GM10266 (cell line): Measurements from ENCODE around the gene PCED1B.

ENCODE experiments used
- DNase-seq: peaks from one replicate; pipeline ENCODE4 v3.0.0; 2012; ENCODE audit errors: extremely low spot score
- CTCF ChIP-seq: IDR thresholded peaks from 2 replicates; pipeline ENCODE4 v1.5.1; 2012; ENCODE audit warnings: mild to moderate bottlenecking, low read depth; ENCODE audit not compliant: control insufficient read depth, insufficient read depth; ENCODE audit errors: missing control alignments

PCED1B gene

GRCh38 chr12:47124451-47124850 lies 45.0 kb downstream of the PCED1B start:
- no peak for TF ChIP-seq CTCF
- DNase-seq = no peak

GRCh38 chr12:47126246-47126645 lies 46.8 kb downstream of the PCED1B start:
- TF ChIP-seq CTCF = no peak

GRCh38 chr12:47131011-47131410 lies 51.6 kb downstream of the PCED1B start:
- DNase-seq = no peak
- TF ChIP-seq CTCF = no peak

More at GRCh38 chr12:47126246-47126645, 46.8 kb downstream of the PCED1B start:
- DNase-seq = no peak

GRCh38 chr12:47134005-47134404 lies 54.6 kb downstream of the PCED1B start:
- no peak for DNase-seq

GRCh38 chr12:47135578-47135977 lies 56.2 kb downstream of the PCED1B start:
- no peak for TF ChIP-seq CTCF
- DNase-seq = no peak

More at GRCh38 chr12:47134005-47134404, 54.6 kb downstream of the PCED1B start:
- no peak for TF ChIP-seq CTCF

- DNase-seq = no peak
- TF ChIP-seq CTCF = no peak
Measured at GRCh38 chr12:47139000-47139681, 59.7 kb downstream of the PCED1B start.

GRCh38 chr12:47141459-47141858 lies 62.0 kb downstream of the PCED1B start:
- TF ChIP-seq CTCF = no peak
- no peak for DNase-seq
